Left lung (tissue), 10 donors: ENCODE measurements around the gene VPS41. TPM values are rescaled to one million over a fixed set of nuclear protein-coding genes. Genes with fewer than 3 reads are reported as not detected.

ENCODE experiments used
- ATAC-seq: fragments of 200-7000 bp; cut with Tn5 transposase; one replicate; pipeline ENCODE4 v1.9.1; 2020; ENCODE audit warnings: moderate library complexity
- DNase-seq, 4 donors: peaks; one replicate each; pipeline ENCODE4 v3.0.0-alpha.2; 2013 to 2020
- H3K27ac ChIP-seq, 2 donors: fragments of 200-600 bp; sonication (generic) in 1 of 2; one replicate each; pipeline versions ENCODE4 v1.5.0 to v1.8.0; 2020 to 2021
- H3K27me3 ChIP-seq, 2 donors: fragments of 200-600 bp; sonication (generic) in 1 of 2; one replicate each; pipeline versions ENCODE4 v1.5.0 to v1.8.0; 2020 to 2021
- H3K36me3 ChIP-seq, 2 donors: fragments of 200-600 bp; sonication (generic) in 1 of 2; one replicate each; pipeline versions ENCODE4 v1.5.0 to v1.8.0; 2020 to 2021
- H3K4me1 ChIP-seq, 2 donors: fragments of 200-600 bp; one replicate each; pipeline ENCODE4 v1.8.0; 2021
- H3K4me3 ChIP-seq, 2 donors: fragments of 200-600 bp; sonication (generic) in 1 of 2; one replicate each; pipeline versions ENCODE4 v1.5.0 to v1.8.0; 2020 to 2021; ENCODE audit warnings: mild to moderate bottlenecking in 1 of 2
- H3K9me3 ChIP-seq, 2 donors: fragments of 200-600 bp; sonication (generic) in 1 of 2; one replicate each; pipeline versions ENCODE4 v1.5.0 to v1.8.0; 2020 to 2021
- CTCF ChIP-seq, 2 donors: fragments of 200-600 bp; sonication (generic) in 1 of 2; IDR thresholded peaks; one replicate each; pipeline versions ENCODE4 v1.5.0 to v1.8.0; 2021; ENCODE audit warnings: antibody characterized with exemption in 2 of 2
- intact Hi-C, 2 donors: fragments of 100-400 bp; cut with DNase I; formaldehyde crosslinking; loops; one replicate each; pipeline versions ENCODE4 v1.11.2 to v1.14.2; 2022
- polyA plus RNA-seq, 6 donors: library from polyadenylated mRNA; unstranded; fragments of 120-200 nt; gene quantifications; one replicate each; pipeline ENCODE4 v1.2.1, GENCODE V29; 2013; ENCODE audit not compliant: insufficient read length in 6 of 6
- total RNA-seq, 2 donors: library from RNA; stranded (reverse); fragmentation: NEBNext Ultra II Directional; extraction: Animal tissue kit (Norgen Biotek cat#: 25700); gene quantifications; one replicate each; pipeline ENCODE4 v1.2.1, GENCODE V29; 2021
- donor health status: DM: no; HTN: yes; CAD: no.
- donor health status: DM: no; HTN: no; CAD: no.

Gene VPS41
- total and polyA plus RNA-seq, 8 donors: 63.0 to 99.9 (median 82.3) TPM

- no peak for TF ChIP-seq CTCF (IDR thresholded peaks at IDR 0.05)
- no peak for DNase-seq
- Histone ChIP-seq H3K4me1 (no peaks in the 10 kb centered on the region), H3K9me3 (no peaks in the 10 kb centered on the region), H3K4me3 (no peak overlapping the region), H3K27ac (no peak overlapping the region), H3K36me3 (peaks cover 3 to 61% of the 10 kb centered on the region in 2 donors), H3K27me3 (no peaks in the 10 kb centered on the region)
- intact Hi-C loops: loop anchor here in 1 of 2 donors (5.0 kb wide), 1 partner anchor 302 kb away; no protein-coding TSS in a partner anchor
- ATAC-seq: no peak
Measured at GRCh38 chr7:38759028-38759427, 150.0 kb downstream of the VPS41 start.

- H3K4me1 ChIP-seq: no peaks in the 10 kb centered on the region
- DNase-seq (no peak), ATAC-seq (no peak)
- no peak overlapping the region for H3K4me3 ChIP-seq
- intact Hi-C loops: loop anchor here in 1 of 2 donors (5.0 kb wide), 1 partner anchor 301 kb away; no protein-coding TSS in a partner anchor
- TF ChIP-seq CTCF (IDR thresholded peaks at IDR 0.05): no peak
- no peaks in the 10 kb centered on the region for H3K27me3 ChIP-seq
- H3K9me3 ChIP-seq: no peaks in the 10 kb centered on the region
- no peak overlapping the region for H3K27ac ChIP-seq
- peaks cover 3 to 61% of the 10 kb centered on the region in 2 donors for H3K36me3 ChIP-seq
Measured at GRCh38 chr7:38757931-38758330, 151.1 kb downstream of the VPS41 start.

DNA sequence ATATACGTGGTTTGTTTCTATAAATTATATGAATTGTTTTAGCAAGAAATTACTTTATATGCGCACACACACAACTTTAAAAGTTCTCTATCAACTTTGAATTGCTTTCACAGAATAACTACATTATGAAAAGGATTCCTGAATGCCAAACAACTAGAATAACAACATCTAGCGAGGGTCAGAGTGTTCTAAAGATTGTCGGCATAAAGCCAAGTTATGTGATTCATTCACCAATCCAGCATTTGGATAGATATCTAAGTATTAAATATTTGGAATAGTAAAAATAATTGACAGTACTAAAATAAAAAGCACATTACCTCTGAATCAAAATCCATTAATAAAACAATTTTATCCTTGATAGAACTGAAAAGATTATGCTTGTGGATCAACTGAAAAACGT lies 152.5 kb downstream of the VPS41 start:
- ATAC-seq: no peak
- DNase-seq: no peak
- intact Hi-C loops: loop anchor here in 1 of 2 donors (5.0 kb wide), 1 partner anchor 299 kb away; no protein-coding TSS in a partner anchor
- TF ChIP-seq CTCF (IDR thresholded peaks at IDR 0.05): no peak
- Histone ChIP-seq H3K4me3 (no peak overlapping the region), H3K27me3 (no peaks in the 10 kb centered on the region), H3K9me3 (no peaks in the 10 kb centered on the region), H3K27ac (no peak overlapping the region), H3K36me3 (peaks cover 3 to 71% of the 10 kb centered on the region in 2 donors), H3K4me1 (no peaks in the 10 kb centered on the region)

DNA sequence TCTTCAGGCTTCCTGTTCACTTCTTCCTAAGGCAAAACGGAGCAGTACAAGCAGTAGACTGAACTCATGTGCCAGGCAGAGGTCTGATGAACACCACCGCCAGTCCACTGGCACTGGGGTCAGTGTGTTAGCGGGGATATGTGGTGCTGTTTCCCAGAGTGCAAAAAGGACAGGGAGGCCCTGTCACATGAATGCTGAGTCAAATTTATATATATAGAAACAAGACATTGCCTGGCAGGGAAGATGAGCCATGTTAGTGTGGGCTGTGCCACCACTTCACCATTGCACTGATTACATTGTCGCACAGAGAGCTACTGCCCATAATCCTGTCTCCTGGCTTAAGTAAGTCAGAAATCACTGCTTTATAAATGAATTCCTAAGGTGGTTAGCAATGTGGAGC lies 155.6 kb downstream of the VPS41 start:
- peaks cover 3 to 74% of the 10 kb centered on the region in 2 donors for H3K36me3 ChIP-seq
- H3K4me1 ChIP-seq: no peaks in the 10 kb centered on the region
- H3K9me3 ChIP-seq: no peaks in the 10 kb centered on the region
- no peak for TF ChIP-seq CTCF (IDR thresholded peaks at IDR 0.05)
- DNase-seq: no peak
- no peak overlapping the region for H3K4me3 ChIP-seq
- H3K27ac ChIP-seq: no peak overlapping the region
- intact Hi-C loops: no loop called here
- no peaks in the 10 kb centered on the region for H3K27me3 ChIP-seq
- no peak for ATAC-seq

DNA sequence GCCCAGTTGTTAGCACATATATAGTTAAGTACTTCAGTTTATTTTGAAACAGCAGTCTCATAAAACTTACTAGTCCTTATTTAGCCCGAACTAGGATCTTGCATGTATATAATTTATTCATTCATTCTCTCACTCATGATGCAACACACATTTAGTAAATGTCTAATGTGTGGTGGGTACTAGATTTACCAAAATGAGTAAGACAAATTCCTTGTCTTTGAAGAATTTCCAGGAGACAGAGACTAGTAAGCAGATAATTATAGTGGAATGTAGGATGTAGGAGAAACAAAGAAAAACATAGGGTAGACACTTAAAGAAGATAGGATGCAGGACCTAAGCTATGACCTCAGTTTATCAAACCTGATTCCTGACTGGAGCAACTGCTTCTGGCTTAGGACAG lies 157.6 kb downstream of the VPS41 start:
- H3K27ac ChIP-seq: no peak overlapping the region
- no peak for TF ChIP-seq CTCF (IDR thresholded peaks at IDR 0.05)
- H3K9me3 ChIP-seq: no peaks in the 10 kb centered on the region
- peaks cover 2 to 64% of the 10 kb centered on the region in 2 donors for H3K36me3 ChIP-seq
- DNase-seq (no peak), ATAC-seq (no peak)
- no peaks in the 10 kb centered on the region for H3K4me1 ChIP-seq
- intact Hi-C loops: no loop called here
- H3K4me3 ChIP-seq: no peak overlapping the region
- H3K27me3 ChIP-seq: no peaks in the 10 kb centered on the region
